ENCODE data around the gene TM7SF3.

Gene TM7SF3

DNA sequence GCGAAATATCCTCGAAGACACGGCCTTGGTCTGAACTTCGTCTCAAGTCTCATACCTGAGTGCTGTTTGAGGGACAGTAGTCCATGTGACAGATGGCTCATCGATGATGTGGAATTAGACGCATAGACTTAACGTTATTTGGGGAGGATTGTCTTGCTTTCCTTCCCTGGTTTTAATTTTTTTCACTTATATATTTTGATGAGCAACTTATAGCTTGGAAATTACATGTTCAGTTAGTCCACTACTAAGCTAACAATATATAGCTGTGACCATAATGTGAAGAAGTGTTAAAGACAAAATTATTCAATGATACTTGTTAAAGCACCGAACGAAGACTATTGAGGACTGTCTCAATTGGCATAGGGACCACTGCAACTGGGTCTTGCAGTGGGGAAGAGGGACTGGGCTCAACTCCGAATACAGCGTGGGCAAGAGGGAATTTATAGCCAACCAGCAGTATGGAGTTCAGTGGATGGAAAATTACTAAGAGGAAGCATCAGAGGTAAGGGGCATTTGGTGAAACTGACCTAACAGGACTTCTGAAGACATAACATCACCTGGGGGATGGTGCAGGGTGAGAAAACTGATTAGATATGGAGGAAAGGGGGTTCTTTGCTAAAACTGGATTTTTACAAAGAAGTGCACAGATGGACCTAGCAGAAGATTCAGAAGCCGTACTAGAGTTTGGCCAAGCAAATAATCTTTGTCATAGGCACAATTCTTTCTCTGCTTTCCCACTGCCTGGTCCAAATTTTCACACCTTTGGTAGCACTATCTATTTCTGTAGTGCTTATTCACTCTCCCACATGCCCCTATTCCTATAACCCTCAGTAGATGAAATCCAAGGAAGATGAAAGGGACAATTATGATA is 910 bp upstream of the TM7SF3 start:
- no peak for DNase-seq

DNA sequence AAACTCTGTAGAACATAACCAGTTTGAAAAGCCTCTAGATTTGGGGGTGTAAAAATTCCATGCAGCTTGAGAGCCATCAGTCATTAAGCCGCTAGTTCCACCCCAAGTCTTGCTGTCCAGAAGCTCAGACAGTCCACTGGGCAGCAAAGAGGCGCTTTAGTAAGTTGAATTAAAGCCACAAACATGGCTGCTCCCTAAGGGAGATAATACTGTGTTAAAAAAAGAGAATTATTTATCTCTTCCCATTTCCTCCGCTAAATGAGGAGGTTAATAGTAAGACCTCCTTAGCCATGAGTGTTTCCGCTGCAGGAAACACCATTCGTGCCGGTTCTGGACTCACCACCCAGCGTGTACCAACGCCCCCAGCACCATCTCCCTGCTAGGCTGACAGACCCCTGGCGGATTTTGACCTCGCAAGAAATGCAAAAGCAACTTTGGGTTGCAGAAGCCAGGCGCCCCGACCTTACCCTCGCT is 536 bp downstream of the TM7SF3 start:
- DNase-seq = peak; percentile 30

DNA sequence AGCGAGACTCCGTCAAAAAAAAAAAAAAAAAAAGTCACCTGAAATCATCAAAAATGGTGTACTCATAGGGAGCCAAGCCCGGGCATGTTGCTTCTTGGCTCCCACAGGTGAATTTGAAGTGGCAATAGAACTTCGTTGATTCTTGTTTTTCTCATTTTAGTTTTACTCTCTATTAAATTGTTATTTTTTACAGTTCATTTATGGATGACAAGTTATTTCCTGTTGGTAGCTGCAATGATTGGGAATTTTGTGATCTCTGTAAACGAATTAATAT is 1.3 kb downstream of the TM7SF3 start:
- no peak for DNase-seq

DNA sequence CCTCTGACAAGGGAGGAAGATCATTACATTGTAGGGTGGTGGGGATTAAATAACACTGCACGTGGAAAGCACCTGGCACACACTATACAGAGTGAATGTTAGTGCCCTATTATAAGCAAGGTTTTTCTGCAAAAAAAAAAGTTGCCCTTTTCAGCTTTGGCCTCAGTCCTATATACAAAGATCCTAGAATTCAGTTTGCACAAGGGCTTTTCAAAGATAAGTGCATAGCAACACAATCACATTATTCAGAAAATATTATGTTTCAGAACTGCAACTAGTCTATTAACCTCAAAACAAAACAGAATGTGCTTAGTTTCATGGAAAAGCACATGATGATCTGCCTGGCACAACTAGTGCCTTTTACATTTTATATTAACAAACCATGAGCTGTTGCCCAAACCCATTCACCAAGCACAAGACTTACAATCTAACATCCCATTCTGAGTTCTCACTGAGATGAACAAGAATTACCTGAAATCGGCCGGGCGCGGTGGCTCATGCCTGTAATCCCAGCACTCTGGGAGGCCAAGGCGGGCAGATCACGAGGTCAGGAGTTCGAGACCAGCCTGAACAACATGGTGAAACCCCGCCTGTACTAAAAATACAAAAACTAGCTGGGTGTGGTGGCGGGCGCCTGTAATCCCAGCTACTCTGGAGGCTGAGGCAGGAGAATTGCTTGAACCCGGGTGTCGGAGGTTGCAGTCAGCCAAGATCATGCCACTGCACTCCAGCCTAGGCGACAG is 1.8 kb downstream of the TM7SF3 start:
- no peak for DNase-seq

DNA sequence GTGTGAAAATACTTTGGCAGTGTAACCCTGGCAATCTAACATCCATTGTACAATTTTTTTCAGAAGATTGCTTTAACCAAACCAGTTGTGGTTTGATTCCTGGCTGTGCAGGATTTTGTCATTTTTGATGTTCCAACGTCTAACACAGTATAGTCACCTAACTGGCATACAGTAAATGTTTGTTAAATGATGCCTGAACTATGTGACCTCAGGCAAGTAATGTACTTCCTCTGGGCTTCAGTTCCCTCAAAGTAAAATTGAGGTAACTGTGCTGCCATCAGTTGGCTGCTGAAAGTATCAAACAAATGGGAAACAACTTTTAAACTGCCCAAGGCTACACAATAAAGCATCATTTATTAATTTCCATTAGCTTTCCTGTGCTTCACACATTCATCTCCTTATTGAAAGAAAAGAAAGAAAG is 4.3 kb downstream of the TM7SF3 start:
- peak; percentile 22 for DNase-seq

DNA sequence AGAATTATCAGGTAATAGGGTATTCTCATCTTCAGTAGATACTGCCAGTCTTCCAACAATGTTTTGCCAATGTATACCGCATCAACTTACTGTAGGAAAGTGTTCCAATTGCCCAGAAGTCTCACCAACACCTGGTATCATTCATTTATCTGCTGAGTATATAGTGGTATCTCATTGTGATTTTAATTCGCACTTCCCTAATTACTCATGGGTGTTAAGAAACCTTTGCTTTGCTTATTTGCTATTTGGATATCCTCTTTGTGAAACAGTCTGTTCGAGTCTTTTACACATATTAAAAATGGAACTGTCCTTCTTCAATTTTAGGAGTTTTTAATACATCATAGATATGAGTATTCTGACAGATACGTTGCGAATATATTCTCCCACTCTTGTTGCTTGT is 6.1 kb downstream of the TM7SF3 start:
- no peak for DNase-seq

DNA sequence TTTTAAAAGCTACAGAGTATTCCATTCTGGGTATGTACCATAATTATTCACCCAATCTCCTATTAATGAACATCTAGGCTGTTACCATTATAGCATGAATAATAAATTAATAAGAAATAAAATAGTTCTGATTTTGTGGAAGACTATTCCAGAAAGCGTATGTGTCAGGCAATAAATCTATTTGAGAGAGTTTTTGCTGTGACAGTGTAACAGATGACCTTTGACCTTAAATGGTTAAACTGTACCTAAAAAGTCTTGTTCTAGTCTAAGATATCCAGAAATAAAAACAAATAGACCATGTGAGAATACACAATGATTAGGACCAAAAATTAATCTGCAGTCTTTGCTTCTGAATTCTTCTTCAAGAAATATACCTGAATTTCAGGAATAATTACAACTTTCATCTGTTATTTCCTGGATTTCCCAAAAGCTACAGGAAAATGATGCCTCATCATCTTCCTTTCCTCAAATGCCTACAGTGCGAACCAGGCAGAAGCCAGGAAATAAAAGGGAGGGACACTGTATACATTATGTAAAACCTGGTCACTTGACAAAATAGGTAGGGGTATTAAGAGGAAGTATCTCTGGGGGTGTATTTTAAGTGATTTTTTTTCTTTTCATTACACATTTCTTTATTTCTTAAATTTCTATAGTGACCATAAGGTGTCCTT is 7.3 kb downstream of the TM7SF3 start:
- no peak for DNase-seq

DNA sequence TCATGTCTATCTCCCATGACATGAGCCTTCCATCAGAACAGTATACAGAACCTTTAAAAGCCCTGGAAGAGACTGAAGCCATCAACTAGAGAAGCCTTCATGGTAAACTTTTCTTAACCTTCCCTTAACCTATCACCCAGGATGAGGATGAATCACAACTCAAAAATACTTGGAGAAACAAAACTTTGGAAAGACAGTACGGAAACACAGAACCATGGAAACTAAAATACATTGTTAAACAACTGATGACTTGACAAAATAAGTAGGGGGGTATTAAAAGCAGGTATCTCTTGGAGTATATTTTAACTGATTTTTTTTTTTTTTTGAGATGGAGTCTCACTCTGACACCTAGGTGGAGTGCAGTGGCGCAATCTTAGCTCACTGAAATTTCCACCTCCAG is 8.7 kb downstream of the TM7SF3 start:
- no peak for DNase-seq

DNA sequence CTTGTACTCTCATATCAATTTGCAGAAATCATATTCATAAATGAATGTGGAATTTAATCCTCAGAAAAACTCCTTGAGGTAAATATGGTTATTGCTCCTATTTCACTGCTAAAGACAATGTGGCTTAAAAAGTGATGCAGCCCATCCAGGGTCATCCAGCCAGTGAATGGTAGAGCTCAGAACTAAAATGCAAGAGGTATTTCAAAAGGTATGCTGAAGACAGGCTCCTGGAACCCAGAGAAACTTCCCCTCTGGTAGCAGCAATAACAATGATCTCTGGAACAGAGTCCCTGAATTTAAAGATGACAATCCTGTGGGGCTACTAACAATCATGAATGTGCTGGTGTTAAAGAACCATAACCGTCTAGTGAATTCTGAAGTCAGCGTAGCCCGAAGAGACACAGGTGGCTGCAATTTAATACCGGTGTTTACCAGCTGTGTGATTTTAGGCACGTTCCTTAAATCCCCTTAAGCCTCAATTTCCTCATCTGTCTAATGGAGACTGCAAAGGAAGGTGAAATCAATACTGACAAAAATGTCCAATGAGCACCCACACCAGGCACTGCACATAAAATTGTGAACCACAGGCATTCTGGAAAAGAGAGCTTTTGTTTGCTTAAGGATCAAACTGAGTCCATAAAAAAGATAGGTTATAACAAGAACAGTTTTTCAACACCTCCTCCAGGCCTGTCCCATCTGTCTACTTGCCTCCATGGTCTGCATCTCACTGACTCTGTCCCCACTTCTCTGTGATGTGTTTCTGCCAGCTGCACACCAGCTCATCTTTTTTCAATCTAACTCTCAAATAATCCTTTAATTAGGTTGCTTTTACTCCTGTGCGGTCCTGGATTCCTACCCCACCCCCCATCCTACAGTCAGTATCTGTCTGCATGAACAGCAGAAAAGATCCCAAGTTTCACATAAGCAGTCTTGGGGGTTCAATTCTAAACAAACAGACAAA is 10.5 kb downstream of the TM7SF3 start:
- no peak for DNase-seq

DNA sequence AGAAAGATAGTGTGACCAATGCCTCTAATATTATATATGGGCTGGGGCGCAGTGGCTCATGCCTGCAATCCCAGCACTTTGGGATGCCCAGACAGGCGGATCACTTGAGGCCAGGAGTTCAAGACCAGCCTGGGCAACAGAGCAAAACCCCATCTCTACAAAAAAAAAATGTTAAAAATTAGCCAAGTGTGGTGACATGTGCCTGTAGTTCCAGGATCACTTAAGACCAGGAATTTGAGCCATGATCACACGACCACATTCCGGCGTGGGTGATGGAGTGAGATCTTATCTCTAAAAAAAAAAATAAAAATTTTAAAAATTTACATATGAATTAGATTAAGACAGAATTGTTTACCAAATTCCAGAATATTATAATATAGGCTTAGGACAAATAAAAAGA is 12.0 kb downstream of the TM7SF3 start:
- DNase-seq = no peak

DNA sequence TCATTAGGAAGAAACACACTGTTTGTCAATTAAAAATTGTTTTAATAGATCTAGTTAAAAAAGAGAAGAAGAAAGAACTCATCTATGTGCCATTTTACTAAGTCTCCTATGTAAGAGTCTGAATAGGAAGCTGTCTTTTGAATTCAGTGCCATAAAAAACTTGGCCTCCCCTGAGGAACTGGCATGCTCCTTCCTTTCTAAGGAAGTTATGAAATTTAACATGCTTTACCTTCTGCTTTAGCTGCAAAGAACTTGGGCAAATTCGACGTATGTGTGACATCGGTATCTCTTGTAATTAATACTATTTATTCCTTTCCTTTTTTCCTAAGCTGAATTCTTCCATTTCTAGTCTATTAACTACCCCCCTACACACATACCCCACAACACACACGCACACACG is 12.5 kb downstream of the TM7SF3 start:
- DNase-seq = no peak

DNA sequence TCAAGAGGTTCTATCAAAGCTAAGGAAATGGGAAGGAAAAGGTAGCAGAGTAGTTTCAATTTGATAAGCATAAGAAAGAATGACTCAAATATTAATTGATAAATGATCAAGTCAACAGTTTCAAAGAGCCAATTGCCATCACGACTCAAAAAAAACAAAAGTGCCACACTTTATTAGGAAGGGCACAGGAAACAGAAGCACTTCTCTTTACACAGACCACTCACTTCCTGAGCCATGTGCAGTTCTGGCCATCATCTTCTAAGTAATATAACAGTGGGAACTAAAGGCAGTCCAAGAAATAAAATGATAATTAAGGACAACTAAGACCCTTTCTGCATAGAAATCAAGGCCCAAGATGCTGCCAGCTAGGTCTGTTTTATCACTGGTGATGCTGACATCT is 13.2 kb downstream of the TM7SF3 start:
- DNase-seq = no peak

DNA sequence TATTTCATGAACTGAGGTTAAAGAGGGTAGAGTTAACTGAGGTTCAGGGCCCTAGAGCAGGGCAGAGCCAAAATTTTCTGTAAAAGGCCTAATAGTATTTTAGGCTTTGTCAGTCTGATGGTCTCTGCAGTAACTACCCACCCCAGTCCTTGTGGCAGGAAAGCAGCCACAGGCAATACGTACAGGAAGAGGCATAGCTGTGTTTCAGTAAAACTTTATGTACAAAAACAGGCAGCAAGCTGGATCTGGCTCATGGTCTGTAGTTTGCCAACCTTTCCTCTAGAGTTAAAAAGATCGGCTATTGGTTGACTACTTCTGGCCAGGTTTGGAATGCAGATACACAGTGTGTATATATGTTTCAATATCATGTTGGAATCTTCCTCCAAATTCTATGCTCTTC is 17.2 kb downstream of the TM7SF3 start:
- DNase-seq = no peak

DNA sequence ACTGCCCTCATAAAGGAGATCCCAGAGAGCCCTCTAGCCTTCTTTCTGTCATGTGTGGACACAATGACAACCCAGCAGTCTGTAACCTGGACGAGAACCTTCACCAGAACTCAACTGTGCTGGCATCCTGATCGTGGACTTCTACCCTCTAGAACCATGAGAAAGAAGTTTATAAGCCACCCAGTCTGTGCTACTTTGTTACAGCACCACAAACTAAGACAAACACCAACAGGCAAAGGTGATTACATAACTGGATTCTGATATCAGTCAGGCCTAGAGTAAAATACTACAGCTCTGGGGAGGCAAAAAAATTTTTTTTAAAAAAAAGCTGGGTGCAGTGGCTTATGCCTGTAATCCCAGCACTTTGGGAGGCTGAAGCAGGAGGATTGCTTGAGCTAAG is 18.5 kb downstream of the TM7SF3 start:
- no peak for DNase-seq

DNA sequence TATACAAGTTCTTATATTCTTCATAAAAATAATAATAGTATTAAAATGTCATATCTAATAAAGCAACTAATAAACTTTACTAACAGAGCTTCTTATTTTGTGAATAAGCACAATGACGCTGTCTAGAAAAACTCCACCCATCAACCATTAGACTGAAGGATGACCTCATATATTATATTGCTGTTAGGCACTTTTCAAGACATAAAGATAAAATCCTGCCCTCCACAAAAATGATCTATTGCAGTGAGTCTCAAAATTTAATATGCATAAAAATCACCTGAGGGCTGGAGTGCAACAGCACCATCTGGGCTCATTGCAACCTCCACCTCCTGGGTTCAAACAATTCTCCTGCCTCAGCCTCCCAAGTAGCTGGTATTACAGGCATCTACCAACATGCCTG is 20.1 kb downstream of the TM7SF3 start:
- DNase-seq = no peak

DNA sequence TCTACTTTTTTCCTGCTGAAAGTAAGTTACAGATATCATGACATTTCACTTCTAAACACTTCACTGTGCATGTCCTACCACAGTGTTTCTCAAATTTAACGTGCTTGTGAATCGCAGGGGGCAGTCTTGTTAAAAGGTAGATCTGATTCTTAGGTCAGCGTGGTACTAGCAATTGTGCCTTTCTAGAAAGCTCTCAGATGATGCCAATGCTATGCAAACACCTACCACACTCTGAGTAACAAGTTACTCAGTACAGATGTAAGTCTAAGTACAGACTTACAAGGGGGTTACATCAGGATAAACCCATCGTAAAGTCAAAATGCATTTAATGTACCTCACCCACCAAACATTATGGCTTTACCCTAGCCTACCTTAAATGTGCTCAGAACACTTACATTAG is 22.4 kb downstream of the TM7SF3 start:
- no peak for DNase-seq

DNA sequence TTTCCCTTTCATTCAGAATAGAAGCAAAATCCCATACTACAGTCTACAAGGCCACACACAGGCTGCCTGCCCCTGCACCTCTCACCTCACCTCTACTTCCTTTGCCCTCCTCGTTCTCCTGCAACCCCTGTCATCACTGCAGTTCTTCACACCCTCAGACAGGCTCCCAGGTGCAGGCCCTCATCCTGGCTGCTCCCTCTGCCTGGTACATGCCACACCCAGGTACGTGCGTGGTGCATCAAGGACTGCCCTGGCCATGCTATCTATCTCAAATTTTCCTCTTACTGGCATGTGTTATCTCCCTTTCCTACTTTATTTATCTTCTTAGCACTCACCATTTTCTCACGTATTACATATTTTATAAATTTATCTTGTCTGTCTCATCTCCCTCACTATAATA is 24.3 kb downstream of the TM7SF3 start:
- no peak for DNase-seq

DNA sequence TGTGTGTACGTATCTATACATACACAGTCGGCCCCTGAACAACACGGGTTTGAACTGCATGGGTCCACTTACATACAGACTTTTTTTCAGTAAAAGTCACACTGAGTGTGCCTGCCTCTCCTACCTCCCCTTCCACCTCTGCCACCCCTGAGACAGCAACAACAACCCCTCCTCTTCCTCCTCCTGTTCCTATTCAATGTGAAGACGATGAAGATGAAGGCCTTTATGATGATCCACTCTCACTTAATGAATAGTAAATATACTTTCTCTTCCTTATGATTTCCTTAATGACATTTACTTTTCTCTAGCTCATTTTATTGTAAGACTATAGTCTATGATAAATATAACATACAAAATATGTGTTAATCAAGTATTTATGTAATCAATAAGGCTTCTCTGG is 25.5 kb downstream of the TM7SF3 start:
- no peak for DNase-seq

DNA sequence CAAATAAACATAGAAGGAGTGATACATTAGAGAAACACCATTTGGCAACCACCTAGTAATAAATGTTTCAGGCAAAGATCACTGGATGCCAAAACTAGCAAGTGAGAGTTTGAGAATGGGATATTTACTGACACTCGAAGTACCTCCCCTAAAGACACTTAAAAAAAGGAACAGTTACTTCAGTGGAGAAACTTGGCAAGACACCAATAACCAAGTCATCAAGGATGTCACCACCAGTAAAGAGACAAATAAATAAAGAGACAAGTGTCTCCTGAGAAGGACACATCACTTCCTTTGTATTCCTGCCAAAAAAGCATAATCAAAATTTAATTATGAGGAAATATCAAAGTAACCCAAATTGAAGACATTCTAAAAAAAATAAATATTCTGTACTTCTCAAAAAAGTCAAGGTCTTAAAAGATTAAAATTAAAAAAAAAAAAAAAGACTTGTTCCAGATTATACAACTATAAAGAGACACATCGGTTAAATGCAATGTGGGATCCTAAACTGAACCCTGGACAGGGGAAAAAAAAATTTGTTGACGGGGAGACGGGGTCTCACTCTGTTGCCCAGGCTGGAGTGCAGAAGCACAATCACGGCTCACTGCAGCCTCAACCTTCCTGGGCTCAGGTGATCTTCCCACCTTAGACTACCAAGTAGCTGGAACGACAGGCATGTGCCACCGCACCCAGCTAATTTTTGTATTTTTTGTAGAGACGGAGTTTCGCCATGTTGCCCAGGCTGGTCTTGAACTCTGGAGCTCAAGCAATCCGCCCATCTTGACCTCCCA is 26.4 kb downstream of the TM7SF3 start:
- DNase-seq = peak; percentile 8

DNA sequence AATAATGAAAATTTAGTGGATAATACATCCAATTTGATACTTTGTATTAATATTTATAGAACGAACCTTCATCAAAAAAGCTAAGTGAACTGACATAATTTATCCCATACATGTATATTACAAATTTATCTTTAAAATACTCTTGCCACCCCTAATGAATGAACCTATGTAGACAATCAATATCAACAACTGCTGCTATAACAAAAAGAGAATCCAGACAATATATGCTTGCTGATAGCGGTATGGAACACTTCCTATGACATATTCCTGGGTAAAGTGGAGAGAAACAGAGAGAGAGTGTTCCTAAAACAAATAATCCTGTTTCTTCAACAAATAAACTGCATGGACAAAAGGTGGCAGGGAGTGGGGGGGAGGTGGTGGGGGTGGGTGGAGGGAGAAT is 31.3 kb downstream of the TM7SF3 start:
- no peak for DNase-seq

DNA sequence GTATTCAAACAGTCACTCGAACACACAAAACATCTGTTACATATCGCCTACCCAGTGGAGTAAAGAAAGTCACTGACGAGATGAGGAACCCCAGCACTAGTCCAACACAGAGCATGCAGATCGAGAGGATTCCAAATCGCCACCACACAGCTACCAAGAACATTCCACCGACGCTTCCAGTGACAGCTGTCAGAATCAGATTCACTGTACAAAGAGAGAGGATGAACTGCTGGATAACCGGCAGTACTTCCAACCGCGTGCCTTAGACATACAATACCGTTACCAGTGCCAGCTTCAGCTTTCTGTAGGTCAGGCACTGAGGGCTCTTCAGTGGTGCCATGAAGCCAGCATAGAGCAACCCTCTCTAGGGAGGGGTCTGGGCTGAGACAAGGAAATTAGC is 34.5 kb downstream of the TM7SF3 start:
- no peak for DNase-seq

DNA sequence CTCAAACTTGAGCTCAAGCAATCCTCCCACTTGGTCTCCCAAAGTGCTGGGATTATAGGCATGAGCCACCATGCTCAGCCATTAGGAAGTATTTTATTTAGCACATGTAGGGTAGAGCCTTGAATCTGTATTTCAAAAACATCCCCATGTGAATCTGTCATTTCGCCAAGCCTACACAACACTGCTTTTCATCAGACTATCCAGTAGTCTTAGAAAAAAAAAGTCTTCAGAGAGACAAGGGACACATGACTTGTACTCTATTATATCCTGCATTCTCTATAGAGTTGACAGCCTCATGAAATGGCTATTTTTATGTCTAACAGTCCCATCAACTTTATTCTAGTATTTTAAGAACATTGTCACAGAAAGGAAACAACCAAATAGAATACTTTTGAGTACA is 35.4 kb downstream of the TM7SF3 start:
- DNase-seq = no peak

Data from HCEC 1CT (cell line).